Glomerular endothelial cell (primary cell): ENCODE data around the gene METTL14. TPM values are rescaled to one million over a fixed set of nuclear protein-coding genes. Genes with fewer than 3 reads are reported as not detected.
"Not testable (repeated sequence)": the region's sequence is repeated elsewhere in the genome, so short reads cannot be mapped to it uniquely, and the experiment has no call there.

Source experiments
- DNase-seq: peaks from one replicate; pipeline ENCODE4 v3.0.0-alpha.2; 2011; ENCODE audit warnings: low read depth, low spot score; ENCODE audit errors: extremely low read depth
- total RNA-seq: library from RNA; depleted of rRNA; stranded (reverse); fragments of >200 nt; gene quantifications from 2 replicates; pipeline ENCODE4 v1.2.3, GENCODE V29; 2015

METTL14 gene
- total RNA-seq: 15.8 and 20.5 TPM in 2 replicates

DNA sequence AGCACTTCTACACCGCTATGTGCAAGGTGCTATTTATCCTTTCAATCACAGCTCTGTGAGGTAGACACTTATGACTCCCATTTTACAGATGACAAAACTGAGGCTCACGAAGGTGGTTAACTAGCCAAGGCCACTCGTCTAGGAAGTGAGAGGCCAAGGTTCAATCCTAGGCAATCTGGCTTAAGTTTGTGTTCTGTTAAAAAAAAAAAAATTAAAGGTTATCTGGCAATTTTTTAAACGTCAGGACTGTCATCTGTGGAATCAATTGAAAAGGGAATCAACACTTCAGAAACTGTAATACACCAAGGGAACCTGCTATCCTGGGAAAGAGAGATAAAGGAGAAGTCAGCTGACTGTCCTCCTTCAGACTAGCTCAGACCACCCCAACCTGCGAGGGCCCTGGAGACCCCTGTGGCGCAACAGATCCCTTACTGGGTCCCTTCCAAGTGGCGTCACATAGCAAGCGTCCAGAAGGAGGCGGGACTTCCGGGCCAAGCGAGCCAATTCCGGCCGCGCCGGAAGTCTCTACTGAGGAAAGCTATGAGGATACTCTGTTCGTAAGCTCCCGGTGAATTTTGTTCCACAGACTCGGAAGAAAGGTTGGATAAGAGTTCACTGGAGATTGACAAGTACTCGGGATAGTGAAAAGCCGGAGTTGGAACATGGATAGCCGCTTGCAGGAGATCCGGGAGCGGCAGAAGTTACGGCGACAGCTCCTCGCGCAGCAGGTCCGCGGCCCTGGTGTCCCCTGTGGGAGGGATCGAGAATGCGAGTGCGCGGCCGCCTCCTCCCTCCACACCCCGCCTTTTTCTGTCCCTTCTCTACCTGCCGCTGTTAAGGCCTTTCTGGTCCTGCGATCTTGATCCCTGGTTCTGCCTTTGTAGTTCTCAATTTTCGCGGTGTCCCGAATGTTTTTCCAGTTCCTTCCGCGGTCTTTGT, at the start of gene METTL14:
METTL14 (plus strand) TSS at position 520 of the 939 bp plus-strand sequence; CDS start at position 663, 143 bp downstream.
- peak; percentile 63 for DNase-seq

DNA sequence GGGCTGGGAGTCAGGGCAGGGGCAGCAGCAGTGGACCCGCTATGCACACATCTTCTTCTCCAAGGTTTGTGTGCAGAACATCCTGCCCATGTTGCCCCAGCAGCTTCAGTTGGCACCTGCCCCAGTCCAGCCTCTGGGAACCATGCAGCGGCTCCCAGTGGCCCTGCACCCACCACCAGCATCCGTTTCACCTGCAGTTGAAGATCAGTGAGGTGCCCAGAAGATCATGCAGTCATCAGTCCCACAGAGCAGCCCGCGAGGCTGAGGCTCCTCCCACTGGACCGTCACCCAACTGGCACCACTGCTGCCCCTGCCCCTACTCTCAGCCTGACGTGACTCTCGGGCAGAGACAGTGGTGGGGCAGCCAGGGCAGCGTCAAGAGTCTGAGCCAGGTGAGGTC, 49.1 kb upstream of the METTL14 start:
- DNase-seq: not testable (repeated sequence)

DNA sequence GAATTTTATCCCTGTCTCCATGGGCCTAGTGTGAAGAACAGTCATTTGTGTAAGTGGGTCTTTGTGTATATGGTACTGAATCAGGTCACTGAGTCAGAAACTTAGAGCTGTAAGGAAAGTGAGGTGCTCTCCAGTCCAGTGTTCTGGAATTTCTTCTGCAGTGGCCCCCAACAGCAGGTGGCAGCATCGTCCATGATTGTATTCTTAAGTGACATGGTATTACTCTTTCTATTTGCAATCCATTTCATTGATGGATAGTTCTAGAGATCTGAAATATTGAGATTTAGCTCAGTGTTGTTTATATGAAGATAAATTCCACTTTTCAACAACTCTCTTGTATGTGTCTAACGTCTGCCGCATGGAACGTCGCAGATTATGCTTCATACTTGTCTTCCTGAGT, 20.5 kb upstream of the METTL14 start:
- DNase-seq: not testable (repeated sequence)

DNA sequence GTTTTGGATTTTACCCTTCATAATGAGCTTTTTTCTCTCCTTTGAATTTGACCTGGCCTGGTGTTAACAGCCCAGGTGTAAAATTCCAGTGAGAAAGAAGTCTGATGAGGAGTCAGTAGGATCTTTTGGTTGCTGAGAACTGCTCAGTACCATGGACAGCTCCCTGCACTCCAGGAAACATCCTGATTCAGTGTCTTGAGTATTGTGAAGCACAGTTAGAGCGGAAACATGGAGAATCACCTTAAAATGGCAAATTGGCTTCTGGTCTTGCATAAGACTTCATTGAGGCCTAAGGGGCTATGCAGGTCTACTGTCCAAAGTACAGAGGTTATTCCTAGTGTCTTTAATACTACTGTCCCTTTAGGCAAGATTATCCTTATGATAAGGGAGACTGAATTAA, 16.0 kb upstream of the METTL14 start:
- peak; percentile 64 for DNase-seq

DNA sequence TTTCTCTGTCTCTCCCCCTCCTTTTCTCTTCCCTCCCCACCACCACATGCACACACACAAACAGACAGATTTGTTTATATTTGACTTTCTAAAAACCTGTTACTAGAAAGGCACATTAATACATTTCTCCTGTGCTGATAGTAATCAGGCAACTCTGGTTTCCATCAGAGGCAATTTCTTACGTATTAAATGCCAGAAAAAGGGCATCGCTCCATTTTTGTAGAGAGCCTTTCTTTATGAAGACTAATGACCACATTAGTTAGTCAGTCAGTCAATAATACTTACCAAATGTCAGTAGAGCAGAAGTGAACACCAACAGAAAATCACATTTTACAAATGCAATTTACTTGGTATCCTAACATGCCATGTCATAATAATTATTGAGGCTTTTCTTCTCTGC, 14.2 kb upstream of the METTL14 start:
- not testable (repeated sequence) for DNase-seq

DNA sequence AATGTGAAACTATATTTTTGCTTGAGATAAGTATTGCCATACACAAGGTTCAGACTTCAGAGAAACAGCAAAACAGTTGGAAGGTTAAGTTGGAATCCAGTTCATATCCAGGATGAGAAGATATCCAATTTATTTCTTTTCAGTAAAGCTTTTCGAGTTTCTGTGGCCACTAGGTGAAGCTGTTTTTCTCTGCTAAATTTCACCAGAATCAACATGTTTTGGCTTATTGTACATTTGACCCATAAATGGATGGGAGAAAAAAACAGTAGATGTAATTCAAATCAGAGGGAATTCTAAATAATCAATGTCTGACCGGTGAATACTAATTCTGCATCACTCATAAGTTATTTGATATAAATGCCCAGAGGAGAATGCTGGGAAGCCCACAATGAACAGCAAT, 9.1 kb upstream of the METTL14 start:
- no peak for DNase-seq

DNA sequence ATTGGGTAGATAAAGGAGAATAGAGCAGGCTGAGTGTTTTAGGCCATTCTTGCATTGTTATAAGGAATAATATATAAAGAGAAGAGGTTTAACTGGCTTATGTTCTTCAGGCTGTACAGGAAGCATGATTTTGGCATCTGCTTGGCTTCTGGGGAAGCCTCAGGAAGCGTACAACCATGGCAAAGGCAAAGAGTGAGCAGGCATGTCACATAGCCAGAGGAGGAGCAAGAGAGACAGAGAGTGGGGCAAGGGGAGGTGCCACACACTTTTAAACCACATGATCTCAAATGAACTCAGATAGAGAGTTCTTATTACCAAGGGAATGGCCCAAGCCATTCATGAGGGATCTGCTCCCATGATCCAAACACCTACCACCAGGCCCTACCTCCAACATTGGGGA, 4.4 kb upstream of the METTL14 start:
- no peak for DNase-seq

DNA sequence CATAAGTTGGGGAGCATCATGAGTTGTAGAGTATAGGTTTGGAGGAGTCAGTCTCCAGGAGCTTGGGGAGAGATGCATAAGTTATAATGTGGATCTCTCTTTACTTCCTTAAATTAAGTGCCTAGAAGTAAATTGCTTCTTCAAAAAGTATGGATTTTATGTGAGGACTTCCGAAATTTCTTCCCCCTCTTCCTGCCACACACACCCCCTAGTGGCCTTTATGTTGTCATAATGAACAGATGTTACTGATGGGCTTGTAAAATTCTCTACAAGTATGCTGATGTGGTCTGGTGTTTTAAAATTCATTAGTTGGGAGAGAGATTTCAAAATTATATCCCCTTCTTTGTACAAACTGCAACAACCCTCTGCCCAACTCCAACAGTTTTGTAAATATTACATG, 2.3 kb upstream of the METTL14 start:
- DNase-seq: no peak

DNA sequence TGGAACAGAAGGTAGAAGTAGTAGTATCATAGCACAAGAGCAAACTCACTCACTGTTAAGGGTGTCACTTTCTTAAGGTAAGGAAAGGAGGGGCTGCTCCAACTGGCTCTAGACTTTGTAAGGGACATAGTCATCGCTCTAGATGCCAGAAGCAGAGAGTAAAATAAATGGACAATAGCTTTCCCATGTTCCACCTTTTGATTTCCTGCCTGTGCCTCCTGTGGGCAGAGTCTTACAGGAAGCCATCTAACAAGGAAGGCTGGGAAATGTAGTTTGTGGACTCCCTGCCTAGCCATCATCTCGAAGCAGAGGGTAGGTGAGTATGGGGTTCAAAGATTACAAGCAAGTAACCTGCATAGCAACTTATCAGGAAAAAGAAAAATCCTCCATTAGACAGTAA, 1.7 kb upstream of the METTL14 start:
- DNase-seq: no peak

DNA sequence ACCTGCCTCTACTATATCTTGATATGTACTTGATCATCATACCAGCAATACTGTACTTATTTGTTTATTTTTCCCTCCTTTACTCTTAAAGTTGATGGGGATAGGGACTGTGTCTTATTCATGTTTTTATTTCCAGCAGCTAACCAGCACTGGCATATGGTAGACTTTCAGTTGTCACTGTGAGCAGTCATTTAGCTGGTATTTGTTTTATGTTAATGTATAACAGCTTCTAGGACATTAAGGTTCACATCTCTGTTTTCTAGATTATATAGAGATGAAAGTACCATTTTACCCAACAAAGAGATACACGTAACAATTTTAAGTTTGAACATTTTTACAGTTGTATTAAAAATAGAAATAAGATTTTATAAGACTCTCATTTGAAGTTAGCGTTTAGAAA, 17.9 kb downstream of the METTL14 start:
- DNase-seq: no peak

DNA sequence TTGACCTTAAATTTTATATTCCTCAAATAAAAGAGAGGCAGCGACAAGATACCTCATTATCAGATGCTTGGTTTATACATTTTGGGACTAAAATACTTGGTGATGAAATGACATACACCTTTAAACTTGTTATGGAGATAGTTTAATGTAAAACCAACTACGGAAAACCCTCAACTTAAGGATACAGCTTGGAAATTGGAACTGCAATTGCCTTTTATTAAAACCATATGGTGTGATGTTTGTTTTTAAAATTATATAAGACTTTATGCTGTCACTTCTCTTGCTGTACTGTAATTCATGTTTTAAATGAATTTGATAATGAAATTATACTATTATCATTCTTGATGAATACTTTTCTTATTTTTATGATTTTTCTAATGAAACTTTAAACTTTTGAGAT, 25.9 kb downstream of the METTL14 start:
- DNase-seq: no peak

DNA sequence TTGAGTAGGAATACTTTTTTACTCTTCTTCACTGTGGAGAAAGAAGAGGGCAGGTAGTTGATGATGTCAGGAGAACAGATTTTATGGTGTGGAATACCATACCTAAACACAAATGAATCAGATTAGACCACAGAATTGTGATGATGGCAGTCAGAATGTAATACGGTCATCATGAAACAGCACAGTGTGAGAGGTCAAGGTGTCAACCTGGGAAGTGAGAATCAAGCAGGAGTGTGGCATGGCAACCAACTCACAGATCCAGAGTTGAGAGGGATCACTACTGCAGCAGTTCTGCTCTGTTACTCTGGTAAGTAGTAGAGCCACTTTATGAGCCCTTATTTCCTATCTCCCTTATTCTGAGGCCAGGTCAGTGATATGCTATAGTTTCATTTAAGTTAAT, 27.7 kb downstream of the METTL14 start:
- DNase-seq: no peak

DNA sequence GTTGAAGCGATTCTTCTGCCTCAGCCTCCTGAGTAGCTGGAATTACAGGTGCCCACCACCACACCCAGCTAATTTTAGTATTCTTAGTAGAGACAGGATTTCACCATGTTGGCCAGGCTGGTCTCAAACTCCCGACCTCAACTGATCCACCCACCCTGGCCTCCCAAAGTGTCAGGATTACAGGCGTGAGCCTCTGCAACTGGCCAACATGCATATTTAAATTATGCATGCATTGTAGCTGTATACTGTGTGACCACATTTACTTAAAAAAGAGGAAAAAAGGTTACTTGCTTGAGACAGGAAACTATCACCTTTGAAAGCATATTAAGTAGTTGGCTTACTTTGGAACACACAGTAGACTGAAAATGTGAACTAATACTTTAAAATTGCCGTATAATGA, 29.5 kb downstream of the METTL14 start:
- DNase-seq: no peak

DNA sequence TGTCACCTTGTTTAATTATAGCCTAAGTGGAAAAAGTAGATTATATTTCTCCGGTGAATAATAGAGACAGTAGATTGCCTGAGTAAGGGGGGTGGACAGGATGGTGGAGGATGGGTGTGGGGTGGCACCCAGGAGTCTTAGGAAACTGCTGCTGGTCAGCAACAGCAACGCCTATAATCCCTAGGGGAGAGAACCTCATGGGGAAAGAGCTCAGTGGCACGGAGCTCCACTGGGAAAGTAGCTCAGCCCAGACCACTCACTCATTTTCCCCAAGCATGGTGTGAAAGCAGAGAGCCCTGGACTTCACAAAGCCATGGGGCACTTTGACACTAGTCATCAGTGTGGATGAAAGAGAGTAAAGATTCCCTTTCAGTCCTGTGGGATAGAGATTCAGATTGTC, 31.1 kb downstream of the METTL14 start:
- no peak for DNase-seq

DNA sequence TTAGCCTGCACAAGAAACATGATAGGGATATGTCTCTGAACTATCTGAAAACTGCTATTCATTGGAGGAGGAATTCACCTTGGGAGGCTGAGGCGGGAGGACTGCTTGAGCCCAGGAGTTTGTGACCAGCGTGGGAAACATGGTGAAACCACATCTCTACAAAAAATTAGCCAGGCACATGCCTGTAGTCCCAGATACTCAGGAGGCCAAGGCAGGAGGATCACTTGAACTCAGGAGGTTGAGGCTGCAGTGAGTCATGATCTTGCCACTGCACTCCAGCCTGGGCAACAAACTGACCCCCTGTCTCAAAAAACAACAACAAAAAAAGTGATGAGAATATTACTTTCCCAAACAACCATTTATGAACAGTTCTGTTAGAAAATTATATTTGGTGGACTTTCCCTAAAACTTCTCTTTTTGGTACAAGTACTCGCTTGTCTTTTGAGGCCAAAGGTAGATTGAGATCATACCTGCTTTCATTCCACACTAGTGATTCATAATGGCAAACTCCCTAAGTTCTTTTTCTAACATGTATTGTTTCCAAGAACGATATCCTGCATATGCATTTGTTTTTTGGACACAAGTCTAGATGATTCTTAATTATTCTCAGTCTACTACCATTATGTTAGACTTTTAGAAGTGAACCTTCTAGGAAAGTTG, 33.4 kb downstream of the METTL14 start:
- DNase-seq: no peak

DNA sequence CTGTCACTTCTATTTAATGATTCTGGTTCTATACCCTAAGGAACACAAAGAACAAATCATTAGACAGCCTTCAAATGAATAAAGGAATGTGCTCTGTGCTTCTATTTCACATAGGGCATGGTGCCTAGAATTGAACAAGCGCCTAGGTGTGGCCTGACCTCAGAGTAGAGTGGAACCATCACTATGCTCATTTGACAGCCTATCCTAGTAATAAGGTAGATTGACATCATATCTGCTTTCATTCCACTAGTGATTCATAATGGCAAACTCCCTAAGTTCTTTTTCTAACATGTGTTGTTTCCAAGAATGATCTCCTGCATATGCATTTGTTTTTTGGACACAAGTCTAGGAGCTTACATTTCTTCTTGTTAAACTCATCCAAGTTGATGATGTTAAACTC, 36.6 kb downstream of the METTL14 start:
- DNase-seq: no peak

DNA sequence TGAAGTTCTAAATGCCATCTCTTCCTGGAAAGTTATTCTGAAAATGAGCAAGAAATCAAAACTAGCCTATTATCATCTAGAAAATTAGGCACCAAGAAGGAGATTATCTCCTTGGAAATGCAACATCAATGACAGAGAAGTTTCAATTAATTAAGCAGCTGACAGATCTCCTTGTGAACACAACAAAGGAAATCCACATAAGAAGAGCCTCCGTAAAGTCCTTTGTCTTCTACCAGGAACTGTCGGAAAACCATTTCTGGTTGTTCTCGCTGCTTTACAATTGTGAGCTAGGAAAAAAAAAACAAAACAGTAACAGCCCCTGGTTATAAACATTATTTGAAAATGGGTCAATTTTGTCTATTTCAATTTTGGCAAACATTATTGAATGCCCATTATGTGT, 38.2 kb downstream of the METTL14 start:
- DNase-seq: no peak

DNA sequence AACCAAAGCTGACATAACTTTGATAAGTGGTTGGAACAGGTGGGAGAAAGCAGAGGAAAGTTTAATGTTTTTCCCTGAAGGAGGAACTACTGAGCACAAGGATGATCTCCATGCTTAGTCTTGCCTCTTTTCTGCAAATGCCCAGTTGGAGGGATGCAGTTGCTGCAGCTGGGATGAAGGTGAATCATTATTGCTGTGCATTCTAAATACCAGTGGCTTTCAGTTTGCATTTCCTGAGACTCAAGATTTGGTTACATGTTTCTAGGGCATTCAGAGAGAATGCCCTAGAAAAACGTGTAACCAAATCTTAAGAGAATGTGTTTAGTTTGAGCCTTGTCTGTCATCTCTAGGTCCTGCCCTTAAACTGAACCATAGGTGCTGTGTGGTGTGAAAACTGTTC, 42.2 kb downstream of the METTL14 start:
- DNase-seq: no peak

DNA sequence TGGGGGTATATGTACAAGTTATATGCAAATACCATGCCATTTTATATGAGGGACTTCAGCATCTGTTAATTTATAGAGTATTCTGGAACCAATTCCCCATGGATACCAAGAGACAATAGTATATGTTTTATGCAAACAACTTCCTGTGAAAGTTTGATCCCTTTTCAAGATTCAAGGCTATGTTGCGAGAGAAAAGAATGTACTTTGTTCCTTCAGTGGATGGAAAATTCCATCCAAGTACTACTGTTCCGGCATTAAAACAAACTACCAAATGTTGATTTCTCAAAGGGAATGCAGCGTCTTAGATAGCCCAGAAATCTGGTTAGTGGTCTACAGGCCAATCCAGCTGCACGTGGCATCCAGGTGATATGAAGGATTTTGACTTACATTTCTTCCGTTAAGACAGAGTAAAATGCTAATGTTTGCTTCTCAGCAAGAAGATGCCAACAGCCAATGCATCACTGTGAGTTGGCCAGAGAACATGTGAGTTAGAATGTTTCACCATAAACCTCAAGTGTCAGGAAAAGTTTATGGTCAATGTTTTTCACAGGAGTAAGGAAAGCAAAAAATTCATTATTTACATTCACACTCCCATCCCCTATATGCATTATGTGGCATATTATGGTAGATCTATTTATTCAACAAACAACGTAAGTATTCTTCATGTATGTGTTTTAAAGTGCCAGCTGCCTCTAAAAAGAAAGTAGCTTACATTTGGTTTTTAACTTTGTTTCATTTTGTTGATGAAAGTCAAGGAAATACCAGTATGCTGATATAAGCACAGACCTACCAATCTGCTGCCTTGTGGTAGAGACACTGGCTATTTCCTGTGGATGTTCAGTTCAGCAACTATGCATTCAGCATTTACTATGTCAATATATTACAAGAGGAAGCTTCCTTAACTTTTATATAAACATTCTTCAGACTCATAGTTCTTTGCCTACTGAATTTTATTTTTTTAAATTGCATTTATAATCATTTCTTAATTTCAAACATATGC, 44.4 kb downstream of the METTL14 start:
- no peak for DNase-seq

DNA sequence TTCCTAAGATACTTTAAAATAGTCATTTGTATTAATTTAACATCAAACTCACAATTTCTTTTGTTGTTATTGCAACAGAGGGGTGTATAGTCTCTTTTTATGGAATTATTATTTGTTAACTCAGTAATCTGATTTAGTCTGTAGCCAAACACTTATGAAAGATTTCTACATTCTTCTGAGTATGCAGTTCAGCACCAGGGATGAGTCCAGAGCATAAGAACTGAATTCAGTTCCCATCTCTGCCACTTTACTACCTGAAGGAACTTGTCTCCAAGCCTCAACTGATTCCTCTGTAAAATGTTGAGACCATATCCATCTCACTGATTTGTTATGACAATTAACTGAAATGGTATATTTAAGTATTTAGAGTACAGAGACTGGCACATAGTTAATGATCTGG, 45.5 kb downstream of the METTL14 start:
- no peak for DNase-seq
